ENCODE data around the gene XKR7. TPM values are rescaled to one million over a fixed set of nuclear protein-coding genes. Genes with fewer than 3 reads are reported as not detected.

Gene XKR7
- total RNA-seq, 1 experiment from 2014 or later = 9.7 TPM

GRCh38 chr20:32006053-32006452, 38.1 kb downstream of the XKR7 start:
- in situ Hi-C loops (cut with HindIII; ENCODE audit: low pct_unique_long_range_greater_than_20kb, low sequenced_read_pairs) = no loop called here
- DNase-seq (ENCODE audit: low read depth) = no peak

- DNase-seq (ENCODE audit: low read depth) = no peak
- in situ Hi-C loops (cut with HindIII; ENCODE audit: low pct_unique_long_range_greater_than_20kb, low sequenced_read_pairs) = no loop called here
Measured at GRCh38 chr20:32006841-32007786, 39.2 kb downstream of the XKR7 start.

GRCh38 chr20:32007787-32008616, 40.1 kb downstream of the XKR7 start:
- DNase-seq (ENCODE audit: low read depth) = no peak
- in situ Hi-C loops (cut with HindIII; ENCODE audit: low pct_unique_long_range_greater_than_20kb, low sequenced_read_pairs) = no loop called here

GRCh38 chr20:32009564-32009963, 41.6 kb downstream of the XKR7 start:
- no peak for DNase-seq (ENCODE audit: low read depth)
- in situ Hi-C loops (cut with HindIII; ENCODE audit: low pct_unique_long_range_greater_than_20kb, low sequenced_read_pairs) = no loop called here

GRCh38 chr20:32010101-32010500, 42.1 kb downstream of the XKR7 start, which contains the start of gene CCM2L:
Gene CCM2L, plus strand, starts transcription at chr20:32010438. Its CDS starts 17 bp downstream, at chr20:32010455.
- in situ Hi-C loops (cut with HindIII; ENCODE audit: low pct_unique_long_range_greater_than_20kb, low sequenced_read_pairs) = no loop called here
- no peak for DNase-seq (ENCODE audit: low read depth)

- DNase-seq (ENCODE audit: low read depth) = no peak
- in situ Hi-C loops (cut with HindIII; ENCODE audit: low pct_unique_long_range_greater_than_20kb, low sequenced_read_pairs) = no loop called here
Measured at GRCh38 chr20:32010666-32011065, 42.7 kb downstream of the XKR7 start.

GRCh38 chr20:32012159-32012688, 44.3 kb downstream of the XKR7 start:
- in situ Hi-C loops (cut with HindIII; ENCODE audit: low pct_unique_long_range_greater_than_20kb, low sequenced_read_pairs) = no loop called here
- no peak for DNase-seq (ENCODE audit: low read depth)

- no peak for DNase-seq (ENCODE audit: low read depth)
- in situ Hi-C loops (cut with HindIII; ENCODE audit: low pct_unique_long_range_greater_than_20kb, low sequenced_read_pairs) = no loop called here
Measured at GRCh38 chr20:32013326-32013725, 45.4 kb downstream of the XKR7 start.

- no peak for DNase-seq (ENCODE audit: low read depth)
- in situ Hi-C loops (cut with HindIII; ENCODE audit: low pct_unique_long_range_greater_than_20kb, low sequenced_read_pairs) = no loop called here
Measured at GRCh38 chr20:32017711-32018251, 49.8 kb downstream of the XKR7 start.

- in situ Hi-C loops (cut with HindIII; ENCODE audit: low pct_unique_long_range_greater_than_20kb, low sequenced_read_pairs) = no loop called here
Measured at GRCh38 chr20:32018269-32019155, 50.6 kb downstream of the XKR7 start.

GRCh38 chr20:32019156-32019510, 51.2 kb downstream of the XKR7 start:
- in situ Hi-C loops (cut with HindIII; ENCODE audit: low pct_unique_long_range_greater_than_20kb, low sequenced_read_pairs) = no loop called here
- DNase-seq (ENCODE audit: low read depth) = peak; percentile 31

More at GRCh38 chr20:32018269-32019155, 50.6 kb downstream of the XKR7 start:
- DNase-seq (ENCODE audit: low read depth) = peak; percentile 92

GRCh38 chr20:32019563-32020463, 51.9 kb downstream of the XKR7 start:
- DNase-seq (ENCODE audit: low read depth) = no peak
- in situ Hi-C loops (cut with HindIII; ENCODE audit: low pct_unique_long_range_greater_than_20kb, low sequenced_read_pairs) = loop anchor here (10.0 kb wide), 1 partner anchor 165 kb away; no protein-coding TSS in a partner anchor

GRCh38 chr20:32021091-32021490, 53.1 kb downstream of the XKR7 start:
- no peak for DNase-seq (ENCODE audit: low read depth)
- in situ Hi-C loops (cut with HindIII; ENCODE audit: low pct_unique_long_range_greater_than_20kb, low sequenced_read_pairs) = loop anchor here (10.0 kb wide), 1 partner anchor 166 kb away; no protein-coding TSS in a partner anchor

- DNase-seq (ENCODE audit: low read depth) = no peak
- in situ Hi-C loops (cut with HindIII; ENCODE audit: low pct_unique_long_range_greater_than_20kb, low sequenced_read_pairs) = loop anchor here (10.0 kb wide), 1 partner anchor 170 kb away; no protein-coding TSS in a partner anchor
Measured at GRCh38 chr20:32024683-32025295, 56.8 kb downstream of the XKR7 start.

GRCh38 chr20:32027643-32028042, 59.7 kb downstream of the XKR7 start:
- no peak for DNase-seq (ENCODE audit: low read depth)
- in situ Hi-C loops (cut with HindIII; ENCODE audit: low pct_unique_long_range_greater_than_20kb, low sequenced_read_pairs) = loop anchor here (10.0 kb wide), 1 partner anchor 173 kb away; no protein-coding TSS in a partner anchor
